ENCODE results near the gene FAM118A. TPM values are rescaled to one million over a fixed set of nuclear protein-coding genes. Genes with fewer than 3 reads are reported as not detected.

The FAM118A gene
- total and polyA plus RNA-seq, 9 of the 15 experiments (the other 6 are each of a cell fraction or from before 2014, with no cell fraction given), result 17.0 to 223 (median 59.4) TPM

GRCh38 chr22:45263463-45264269 is 46.1 kb upstream of the FAM118A start (continued):
- TF ChIP-seq ZNF318 (IDR thresholded peaks at IDR 0.05; ENCODE audit: borderline replicate concordance in 1 of 2, low read depth in 1 of 2) (no peak), MYC (IDR thresholded peaks at IDR 0.05; ENCODE audit: low read depth, low read length) (peak; percentile 94), MYC (CRISPR knock-in tag; IDR thresholded peaks at IDR 0.05; ENCODE audit: borderline replicate concordance, low read depth) (no peak), KLF6 (CRISPR knock-in tag; IDR thresholded peaks at IDR 0.05; ENCODE audit: borderline replicate concordance) (no peak)

All from K562 (cell line).